ENCODE measurements around the gene GAL3ST1. TPM values are rescaled to one million over a fixed set of nuclear protein-coding genes. Genes with fewer than 3 reads are reported as not detected.

The GAL3ST1 gene
- total and polyA plus RNA-seq, 2 donors (not counting 1 experiment from before 2014, with no cell fraction given): 0.70 TPM; not detected in 1

DNA sequence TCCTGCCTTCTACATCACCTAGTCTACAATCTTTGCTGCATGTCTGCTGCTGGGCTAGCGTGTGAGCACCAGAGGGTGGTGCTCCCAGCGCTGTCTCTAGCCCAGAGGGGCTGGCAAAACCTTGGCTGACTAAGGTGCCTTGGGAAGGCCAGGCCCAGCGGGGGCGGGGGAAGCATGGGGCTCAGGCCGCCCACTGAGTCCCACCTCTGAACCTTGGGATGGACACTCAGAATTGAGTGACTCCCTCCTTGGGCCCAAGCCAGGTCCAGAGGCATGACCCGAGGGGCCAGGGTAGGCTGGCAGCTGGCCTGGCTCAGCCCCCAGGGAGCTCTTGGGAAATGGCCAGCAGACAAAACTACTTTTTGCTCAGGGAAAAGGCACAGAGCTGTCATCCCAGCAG is 7.6 kb upstream of the GAL3ST1 start:
- Histone ChIP-seq H3K9me3 (ENCODE audit: control extremely low read depth in 1 of 3, control insufficient read depth in 2 of 3, insufficient read depth in 1 of 3, low read length in 2 of 3) (peaks cover 0 to 8% (median 0%) of the 10 kb centered on the region in 3 donors), H3K79me2 (ENCODE audit: control insufficient read depth, insufficient read depth, low read length) (peaks cover 3% of the 10 kb centered on the region), H3K4me3 (ENCODE audit: control extremely low read depth in 1 of 5, extremely low read depth in 1 of 5, insufficient read depth in 1 of 5, low read depth in 2 of 5, low read length in 4 of 5) (no peak overlapping the region), H3K4me1 (ENCODE audit: control insufficient read depth in 2 of 2, insufficient read depth in 2 of 2, low read length in 2 of 2) (no peaks in the 10 kb centered on the region), H3K27ac (ENCODE audit: low read length in 2 of 2) (no peak overlapping the region), H4K20me1 (ENCODE audit: control insufficient read depth, insufficient read depth, low read length, poor library complexity, severe bottlenecking) (peaks cover 41% of the 10 kb centered on the region), H3K36me3 (replicated peaks in 1 of 2; ENCODE audit: control extremely low read depth in 1 of 2, control insufficient read depth in 1 of 2, extremely low read depth in 1 of 2, insufficient read depth in 2 of 2, low read length in 1 of 2) (peaks cover 0 to 95% of the 10 kb centered on the region in 2 experiments), H2AFZ (ENCODE audit: insufficient read depth, low read depth, low read length, poor library complexity, severe bottlenecking) (no peak overlapping the region), H3K27me3 (replicated peaks in 1 of 4; ENCODE audit: control extremely low read depth in 1 of 4, control insufficient read depth in 3 of 4, insufficient read depth in 4 of 4, low read length in 3 of 4) (no peaks in the 10 kb centered on the region), H3K9ac (ENCODE audit: low read length) (no peak overlapping the region), H3K4me2 (replicated peaks; ENCODE audit: low read depth, low read length, poor library complexity, severe bottlenecking) (no peak overlapping the region)
- no peak for TF ChIP-seq EZH2 (IDR thresholded peaks at IDR 0.05; ENCODE audit: borderline replicate concordance, insufficient read depth, low read depth, low read length, poor library complexity, severe bottlenecking)
- TF ChIP-seq, protein P1, sequence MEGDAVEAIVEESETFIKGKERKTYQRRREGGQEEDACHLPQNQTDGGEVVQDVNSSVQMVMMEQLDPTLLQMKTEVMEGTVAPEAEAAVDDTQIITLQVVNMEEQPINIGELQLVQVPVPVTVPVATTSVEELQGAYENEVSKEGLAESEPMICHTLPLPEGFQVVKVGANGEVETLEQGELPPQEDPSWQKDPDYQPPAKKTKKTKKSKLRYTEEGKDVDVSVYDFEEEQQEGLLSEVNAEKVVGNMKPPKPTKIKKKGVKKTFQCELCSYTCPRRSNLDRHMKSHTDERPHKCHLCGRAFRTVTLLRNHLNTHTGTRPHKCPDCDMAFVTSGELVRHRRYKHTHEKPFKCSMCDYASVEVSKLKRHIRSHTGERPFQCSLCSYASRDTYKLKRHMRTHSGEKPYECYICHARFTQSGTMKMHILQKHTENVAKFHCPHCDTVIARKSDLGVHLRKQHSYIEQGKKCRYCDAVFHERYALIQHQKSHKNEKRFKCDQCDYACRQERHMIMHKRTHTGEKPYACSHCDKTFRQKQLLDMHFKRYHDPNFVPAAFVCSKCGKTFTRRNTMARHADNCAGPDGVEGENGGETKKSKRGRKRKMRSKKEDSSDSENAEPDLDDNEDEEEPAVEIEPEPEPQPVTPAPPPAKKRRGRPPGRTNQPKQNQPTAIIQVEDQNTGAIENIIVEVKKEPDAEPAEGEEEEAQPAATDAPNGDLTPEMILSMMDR (IDR thresholded peaks at IDR 0.05): no peak
- Mint-ChIP-seq H3K27ac (no peak overlapping the region), H3K4me3 (no peak overlapping the region), H3K4me1 (no peaks in the 10 kb centered on the region), H3K27me3 (no peaks in the 10 kb centered on the region), H3K9me3 (ENCODE audit: insufficient read depth) (no peaks in the 10 kb centered on the region)
- ATAC-seq (ENCODE audit: low read depth) (no peak), DNase-seq (no peak)
- intact Hi-C loops (cut with micrococcal nuclease): no loop called here
- CTCF ChIA-PET: interaction anchor here (1.0 to 1.5 kb wide), 2 partner anchors 11 to 19 kb away, joined by 3 to 4 read pairs; no protein-coding TSS in a partner anchor
- WGBS (ENCODE audit: insufficient coverage): 95% methylated on average over 6 of the region's 6 CpGs
- POLR2A ChIA-PET: no interaction called here

DNA sequence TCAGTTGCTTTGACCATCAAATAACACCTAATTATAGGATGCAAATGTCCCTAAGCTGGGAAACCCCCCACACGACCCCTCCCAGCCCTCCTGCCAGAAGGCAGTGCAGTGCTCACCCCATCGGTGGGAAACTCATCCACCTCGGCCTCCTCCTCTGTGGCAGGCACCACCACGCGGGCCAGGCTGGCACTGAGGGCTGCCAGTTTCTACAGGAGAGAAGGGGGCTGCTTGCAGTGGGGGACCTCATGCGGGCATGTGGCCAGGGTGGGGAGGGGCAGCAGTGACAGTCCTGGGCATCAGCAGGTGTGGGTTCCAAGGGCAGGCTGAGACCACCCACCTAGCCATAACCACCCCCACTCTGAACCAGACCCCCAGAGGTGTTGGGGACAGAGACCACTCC is 6.4 kb upstream of the GAL3ST1 start:
- peaks cover 0 to 95% of the 10 kb centered on the region in 2 experiments for H3K36me3 ChIP-seq (replicated peaks in 1 of 2; ENCODE audit: control extremely low read depth in 1 of 2, control insufficient read depth in 1 of 2, extremely low read depth in 1 of 2, insufficient read depth in 2 of 2, low read length in 1 of 2)
- no peaks in the 10 kb centered on the region for H3K27me3 Mint-ChIP-seq
- H2AFZ ChIP-seq (ENCODE audit: insufficient read depth, low read depth, low read length, poor library complexity, severe bottlenecking): no peak overlapping the region
- H3K4me3 ChIP-seq (ENCODE audit: control extremely low read depth in 1 of 5, extremely low read depth in 1 of 5, insufficient read depth in 1 of 5, low read depth in 2 of 5, low read length in 4 of 5): no peak overlapping the region
- H3K4me1 Mint-ChIP-seq: no peaks in the 10 kb centered on the region
- H3K9me3 ChIP-seq (ENCODE audit: control extremely low read depth in 1 of 3, control insufficient read depth in 2 of 3, insufficient read depth in 1 of 3, low read length in 2 of 3): peaks cover 0 to 8% (median 0%) of the 10 kb centered on the region in 3 donors
- H3K27ac ChIP-seq (ENCODE audit: low read length in 2 of 2): no peak overlapping the region
- ChIA-PET CTCF (interaction anchor here (1.5 kb wide), 1 partner anchor 20 kb away, joined by 4 read pairs; no protein-coding TSS in a partner anchor), POLR2A (no interaction called here)
- H3K4me2 ChIP-seq (replicated peaks; ENCODE audit: low read depth, low read length, poor library complexity, severe bottlenecking): no peak overlapping the region
- H3K4me3 Mint-ChIP-seq: no peak overlapping the region
- H3K9ac ChIP-seq (ENCODE audit: low read length): no peak overlapping the region
- ATAC-seq (ENCODE audit: low read depth) (no peak), DNase-seq (no peak)
- intact Hi-C loops (cut with micrococcal nuclease): no loop called here
- H3K9me3 Mint-ChIP-seq (ENCODE audit: insufficient read depth): no peaks in the 10 kb centered on the region
- no peaks in the 10 kb centered on the region for H3K27me3 ChIP-seq (replicated peaks in 1 of 4; ENCODE audit: control extremely low read depth in 1 of 4, control insufficient read depth in 3 of 4, insufficient read depth in 4 of 4, low read length in 3 of 4)
- 100% methylated on average over 4 of the region's 6 CpGs for WGBS (ENCODE audit: insufficient coverage)
- H3K27ac Mint-ChIP-seq: no peak overlapping the region
- H3K4me1 ChIP-seq (ENCODE audit: control insufficient read depth in 2 of 2, insufficient read depth in 2 of 2, low read length in 2 of 2): no peaks in the 10 kb centered on the region
- peaks cover 3% of the 10 kb centered on the region for H3K79me2 ChIP-seq (ENCODE audit: control insufficient read depth, insufficient read depth, low read length)
- H4K20me1 ChIP-seq (ENCODE audit: control insufficient read depth, insufficient read depth, low read length, poor library complexity, severe bottlenecking): peaks cover 39% of the 10 kb centered on the region
- TF ChIP-seq, protein P1 (IDR thresholded peaks at IDR 0.05): no peak
- TF ChIP-seq EZH2 (IDR thresholded peaks at IDR 0.05; ENCODE audit: borderline replicate concordance, insufficient read depth, low read depth, low read length, poor library complexity, severe bottlenecking): no peak

Data from B cell (primary cell).